Measurements from ENCODE around the gene CHURC1. TPM values are rescaled to one million over a fixed set of nuclear protein-coding genes. Genes with fewer than 3 reads are reported as not detected.

Gene CHURC1
- total and polyA plus RNA-seq, 2 experiments from 2014 or later = 28.9 to 107 TPM

DNA sequence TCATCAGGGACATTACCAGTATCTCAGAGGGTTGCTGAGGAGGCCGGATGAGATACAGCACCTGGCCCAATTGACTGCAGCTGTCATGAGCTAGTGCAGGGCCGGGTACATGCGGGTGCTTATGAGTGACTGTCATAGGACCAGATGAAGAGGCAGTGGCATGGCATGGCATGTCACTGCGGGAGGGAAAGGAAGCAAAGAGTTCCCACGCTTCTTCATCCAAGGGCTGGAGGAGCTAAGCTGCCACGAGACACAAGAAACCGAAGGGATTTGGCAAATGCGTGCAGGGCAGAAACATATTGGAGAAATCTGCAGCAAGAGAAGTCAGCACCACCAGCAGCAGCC, 39.0 kb downstream of the CHURC1 start:
- H3K27me3 ChIP-seq = no peaks in the 10 kb centered on the region
- H3K36me3 ChIP-seq = no peaks in the 10 kb centered on the region
- DNase-seq (ENCODE audit: low read depth in 1 of 2, low spot score in 1 of 2) = no peak
- no peaks in the 10 kb centered on the region for H3K9me3 ChIP-seq (ENCODE audit: low read depth)
- TF ChIP-seq, protein P1, sequence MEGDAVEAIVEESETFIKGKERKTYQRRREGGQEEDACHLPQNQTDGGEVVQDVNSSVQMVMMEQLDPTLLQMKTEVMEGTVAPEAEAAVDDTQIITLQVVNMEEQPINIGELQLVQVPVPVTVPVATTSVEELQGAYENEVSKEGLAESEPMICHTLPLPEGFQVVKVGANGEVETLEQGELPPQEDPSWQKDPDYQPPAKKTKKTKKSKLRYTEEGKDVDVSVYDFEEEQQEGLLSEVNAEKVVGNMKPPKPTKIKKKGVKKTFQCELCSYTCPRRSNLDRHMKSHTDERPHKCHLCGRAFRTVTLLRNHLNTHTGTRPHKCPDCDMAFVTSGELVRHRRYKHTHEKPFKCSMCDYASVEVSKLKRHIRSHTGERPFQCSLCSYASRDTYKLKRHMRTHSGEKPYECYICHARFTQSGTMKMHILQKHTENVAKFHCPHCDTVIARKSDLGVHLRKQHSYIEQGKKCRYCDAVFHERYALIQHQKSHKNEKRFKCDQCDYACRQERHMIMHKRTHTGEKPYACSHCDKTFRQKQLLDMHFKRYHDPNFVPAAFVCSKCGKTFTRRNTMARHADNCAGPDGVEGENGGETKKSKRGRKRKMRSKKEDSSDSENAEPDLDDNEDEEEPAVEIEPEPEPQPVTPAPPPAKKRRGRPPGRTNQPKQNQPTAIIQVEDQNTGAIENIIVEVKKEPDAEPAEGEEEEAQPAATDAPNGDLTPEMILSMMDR (IDR thresholded peaks at IDR 0.05; ENCODE audit: low read depth, low read length) = no peak
- no peaks in the 10 kb centered on the region for H3K4me1 ChIP-seq (ENCODE audit: low read depth)
- no peak overlapping the region for H3K27ac ChIP-seq
- no peak overlapping the region for H3K4me3 ChIP-seq

DNA sequence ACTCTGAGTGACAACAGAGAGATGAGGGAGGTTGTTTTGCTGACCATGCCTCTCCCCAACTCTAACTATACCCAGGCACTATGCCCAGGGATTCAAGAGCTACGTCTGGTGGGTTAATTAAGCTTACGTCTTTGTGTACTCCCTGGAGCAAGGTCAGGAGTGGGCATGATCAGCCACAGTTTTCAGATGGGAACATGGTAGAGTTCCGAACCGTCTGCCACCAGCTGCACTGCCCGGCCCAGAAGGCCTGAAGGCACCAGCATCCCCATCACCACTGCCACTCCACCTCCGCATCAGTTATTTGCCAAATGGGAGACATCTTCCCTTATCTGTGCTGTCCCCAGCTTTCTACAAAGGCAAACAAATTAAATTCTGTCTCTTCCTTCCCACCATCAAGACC, 39.4 kb downstream of the CHURC1 start:
- H3K4me3 ChIP-seq = no peak overlapping the region
- TF ChIP-seq, protein P1 (IDR thresholded peaks at IDR 0.05; ENCODE audit: low read depth, low read length) = no peak
- DNase-seq (ENCODE audit: low read depth in 1 of 2, low spot score in 1 of 2) = no peak

DNA sequence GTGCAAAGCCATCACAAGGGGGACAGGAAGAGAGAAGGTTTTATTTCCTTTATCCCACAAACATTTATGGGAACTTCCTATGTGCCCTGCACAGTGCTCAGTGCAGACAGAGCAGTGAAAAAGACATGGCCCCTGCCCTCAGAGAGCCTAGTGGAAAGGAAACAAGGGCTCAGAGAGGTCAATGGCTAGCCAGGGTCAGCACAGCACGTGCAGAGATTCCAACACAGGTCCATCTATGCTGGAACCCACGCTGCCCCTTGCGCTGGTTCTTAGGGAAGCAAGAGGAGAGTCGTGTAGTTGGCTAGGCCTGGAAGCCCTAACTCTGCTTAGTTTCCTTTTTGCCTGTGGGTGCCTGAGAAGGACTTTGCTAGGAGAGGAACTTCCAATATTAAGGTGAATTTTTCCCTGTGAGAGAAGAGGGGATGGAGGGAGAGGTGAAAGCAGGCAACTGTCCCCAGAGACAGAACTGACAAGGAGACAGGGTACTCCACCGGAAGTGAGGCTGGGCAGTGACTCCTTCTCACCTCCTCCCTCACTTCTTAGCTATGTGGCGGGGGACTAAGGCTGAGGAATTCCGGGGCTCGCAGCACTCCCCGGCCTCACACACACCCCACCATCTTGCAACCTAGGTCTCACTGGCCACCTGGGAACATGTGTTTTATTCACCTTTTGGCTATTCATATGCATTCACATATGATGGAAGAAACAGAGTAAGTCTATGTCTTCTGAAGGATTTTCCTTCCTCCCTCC, 40.4 kb downstream of the CHURC1 start:
- TF ChIP-seq, protein P1 (IDR thresholded peaks at IDR 0.05; ENCODE audit: low read depth, low read length) = no peak
- no peak for DNase-seq (ENCODE audit: low read depth in 1 of 2, low spot score in 1 of 2)
- H3K27me3 ChIP-seq = no peaks in the 10 kb centered on the region
- no peaks in the 10 kb centered on the region for H3K36me3 ChIP-seq
- no peaks in the 10 kb centered on the region for H3K9me3 ChIP-seq (ENCODE audit: low read depth)
- no peak overlapping the region for H3K27ac ChIP-seq
- H3K4me3 ChIP-seq = no peak overlapping the region
- no peaks in the 10 kb centered on the region for H3K4me1 ChIP-seq (ENCODE audit: low read depth)

More for the DNA sequence above, 39.4 kb downstream of the CHURC1 start:
- Histone ChIP-seq H3K9me3 (ENCODE audit: low read depth) (no peaks in the 10 kb centered on the region), H3K4me1 (ENCODE audit: low read depth) (no peaks in the 10 kb centered on the region), H3K27ac (no peak overlapping the region), H3K27me3 (no peaks in the 10 kb centered on the region), H3K36me3 (no peaks in the 10 kb centered on the region)

DNA sequence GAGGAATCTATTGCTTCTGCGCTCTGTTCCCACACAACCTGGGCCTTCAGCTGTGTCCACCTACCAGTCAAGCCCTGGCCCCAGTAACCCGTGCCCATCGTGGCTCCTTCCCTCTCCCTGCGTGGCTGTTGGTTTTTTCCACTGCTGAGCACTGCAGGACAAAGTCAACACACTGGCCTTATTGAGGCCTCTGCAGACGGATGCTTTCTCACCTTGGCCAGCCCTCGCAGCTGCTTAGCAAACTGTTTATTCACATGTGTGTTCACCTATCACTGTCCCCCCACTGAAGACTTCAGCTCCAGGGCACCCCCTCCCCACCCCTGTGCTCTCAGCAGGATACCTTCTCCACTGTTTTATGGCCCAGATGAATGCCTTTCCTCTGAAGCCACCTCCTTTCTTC, 41.0 kb downstream of the CHURC1 start:
- no peak overlapping the region for H3K27ac ChIP-seq
- no peak overlapping the region for H3K4me3 ChIP-seq
- no peak for DNase-seq (ENCODE audit: low read depth in 1 of 2, low spot score in 1 of 2)
- H3K27me3 ChIP-seq = no peaks in the 10 kb centered on the region
- TF ChIP-seq, protein P1 (IDR thresholded peaks at IDR 0.05; ENCODE audit: low read depth, low read length) = no peak
- no peaks in the 10 kb centered on the region for H3K36me3 ChIP-seq
- no peaks in the 10 kb centered on the region for H3K4me1 ChIP-seq (ENCODE audit: low read depth)
- H3K9me3 ChIP-seq (ENCODE audit: low read depth) = no peaks in the 10 kb centered on the region

DNA sequence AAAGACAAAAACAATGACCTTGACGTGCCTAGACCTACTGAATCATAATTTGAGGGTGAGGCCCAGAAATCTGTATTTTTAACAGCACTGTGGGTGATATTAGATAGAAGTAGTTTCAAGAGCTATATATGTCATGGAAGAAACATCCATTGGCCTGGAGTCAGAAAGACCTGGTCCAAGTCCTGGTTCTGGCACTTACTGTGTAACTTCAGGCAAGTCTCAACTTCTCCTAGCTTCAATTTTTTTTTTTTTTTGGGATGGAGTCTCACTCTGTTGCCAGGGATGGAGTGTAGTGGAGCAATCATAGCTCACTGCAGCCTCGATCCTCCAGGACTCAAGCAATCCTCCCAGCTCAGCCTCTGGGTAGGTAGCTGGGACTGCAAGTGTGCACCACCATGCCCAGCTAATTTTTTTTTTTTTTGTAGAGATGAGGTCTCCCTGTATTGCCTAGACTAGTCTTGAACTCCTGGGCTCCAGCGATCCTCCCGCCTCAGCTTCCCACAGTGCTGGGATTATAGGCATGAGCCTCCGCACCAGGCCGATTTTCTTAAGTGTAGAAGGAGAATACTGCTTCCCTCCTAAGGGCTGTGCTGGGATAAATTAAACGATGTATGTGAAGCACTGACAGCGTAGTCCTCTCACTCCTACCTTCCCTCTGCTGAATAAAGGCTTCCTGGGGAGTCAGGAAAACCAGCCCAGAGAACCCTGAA, 42.6 kb downstream of the CHURC1 start:
- Histone ChIP-seq H3K4me3 (no peak overlapping the region), H3K27ac (no peak overlapping the region), H3K4me1 (ENCODE audit: low read depth) (no peaks in the 10 kb centered on the region), H3K36me3 (no peaks in the 10 kb centered on the region), H3K27me3 (no peaks in the 10 kb centered on the region), H3K9me3 (ENCODE audit: low read depth) (no peaks in the 10 kb centered on the region)
- TF ChIP-seq, protein P1 (IDR thresholded peaks at IDR 0.05; ENCODE audit: low read depth, low read length) = no peak
- DNase-seq (ENCODE audit: low read depth in 1 of 2, low spot score in 1 of 2) = no peak

Measured in cardiac muscle cell (in vitro differentiated cells and primary cell).